ACC112 (cell line): Measurements from ENCODE around the gene PLPP4.

Source experiments
- H2AFZ ChIP-seq: fragments of 200-600 bp; sonication (generic); one replicate; pipeline ENCODE4 v1.6.0; 2017; ENCODE audit warnings: antibody characterized with exemption, low read length; ENCODE audit not compliant: unreplicated experiment
- H3K27ac ChIP-seq: fragments of 200-600 bp; sonication (generic); 2 replicates; pipeline ENCODE4 v1.5.1; 2014; ENCODE audit warnings: low read depth, mild to moderate bottlenecking, antibody characterized with exemption, low read length, moderate library complexity
- H3K27me3 ChIP-seq: fragments of 200-600 bp; sonication (generic); 2 replicates; pipeline ENCODE4 v1.6.1; 2014; ENCODE audit warnings: mild to moderate bottlenecking, antibody characterized with exemption, low read length, moderate library complexity, mixed read lengths; ENCODE audit not compliant: insufficient read depth
- H3K36me3 ChIP-seq: fragments of 200-600 bp; sonication (generic); 2 replicates; pipeline ENCODE4 v1.6.1; 2016; ENCODE audit warnings: mild to moderate bottlenecking, antibody characterized with exemption, low read length, moderate library complexity, mixed read lengths; ENCODE audit not compliant: insufficient read depth
- H3K4me1 ChIP-seq: fragments of 200-600 bp; sonication (generic); one replicate; pipeline ENCODE4 v1.6.1; 2016; ENCODE audit warnings: low read length, mixed read lengths; ENCODE audit not compliant: insufficient read depth, unreplicated experiment, control insufficient read depth
- H3K4me3 ChIP-seq: fragments of 200-600 bp; sonication (generic); 2 replicates; pipeline ENCODE4 v1.5.1; 2014; ENCODE audit warnings: mild to moderate bottlenecking, low read depth, low read length
- H3K79me2 ChIP-seq: fragments of 200-600 bp; sonication (generic); one replicate; pipeline ENCODE4 v1.6.0; 2016; ENCODE audit warnings: low read length; ENCODE audit not compliant: control insufficient read depth, unreplicated experiment, insufficient read depth

PLPP4 gene

GRCh38 chr10:120455606-120456005 lies 1.4 kb upstream of the PLPP4 start:
- no peaks in the 10 kb centered on the region for H3K36me3 ChIP-seq
- peaks cover 12% of the 10 kb centered on the region for H3K27me3 ChIP-seq
- no peak overlapping the region for H2AFZ ChIP-seq
- no peaks in the 10 kb centered on the region for H3K79me2 ChIP-seq
- H3K4me3 ChIP-seq: no peak overlapping the region
- H3K4me1 ChIP-seq: peaks cover 4% of the 10 kb centered on the region
- H3K27ac ChIP-seq: no peak overlapping the region

- peaks cover 4% of the 10 kb centered on the region for H3K4me1 ChIP-seq
- H3K4me3 ChIP-seq: peak overlapping the region; percentile 67
- H3K27me3 ChIP-seq: peaks cover 12% of the 10 kb centered on the region
- H3K79me2 ChIP-seq: no peaks in the 10 kb centered on the region
- H3K27ac ChIP-seq: no peak overlapping the region
- H2AFZ ChIP-seq: no peak overlapping the region
- no peaks in the 10 kb centered on the region for H3K36me3 ChIP-seq
Observed at GRCh38 chr10:120456143-120456625, 843 bp upstream of the PLPP4 start.

GRCh38 chr10:120457431-120458172 lies 575 bp downstream of the PLPP4 start:
- no peaks in the 10 kb centered on the region for H3K36me3 ChIP-seq
- peak overlapping the region; percentile 67 for H3K4me3 ChIP-seq
- H2AFZ ChIP-seq: no peak overlapping the region
- H3K27ac ChIP-seq: no peak overlapping the region
- peaks cover 12% of the 10 kb centered on the region for H3K27me3 ChIP-seq
- no peaks in the 10 kb centered on the region for H3K79me2 ChIP-seq
- peaks cover 7% of the 10 kb centered on the region for H3K4me1 ChIP-seq

GRCh38 chr10:120458432-120458831 lies 1.4 kb downstream of the PLPP4 start:
- H3K79me2 ChIP-seq: no peaks in the 10 kb centered on the region
- H3K27me3 ChIP-seq: peaks cover 12% of the 10 kb centered on the region
- no peak overlapping the region for H3K27ac ChIP-seq
- H3K4me3 ChIP-seq: no peak overlapping the region
- no peaks in the 10 kb centered on the region for H3K36me3 ChIP-seq
- peaks cover 7% of the 10 kb centered on the region for H3K4me1 ChIP-seq
- no peak overlapping the region for H2AFZ ChIP-seq

- Histone ChIP-seq H3K4me3 (no peak overlapping the region), H3K36me3 (no peaks in the 10 kb centered on the region), H3K27ac (no peak overlapping the region), H3K27me3 (peaks cover 12% of the 10 kb centered on the region), H2AFZ (no peak overlapping the region), H3K4me1 (peaks cover 7% of the 10 kb centered on the region), H3K79me2 (no peaks in the 10 kb centered on the region)
Observed at GRCh38 chr10:120459185-120459584, 2.2 kb downstream of the PLPP4 start.

- Histone ChIP-seq H3K79me2 (no peaks in the 10 kb centered on the region), H3K27me3 (peaks cover 12% of the 10 kb centered on the region), H3K36me3 (no peaks in the 10 kb centered on the region), H3K4me1 (peaks cover 7% of the 10 kb centered on the region), H3K4me3 (no peak overlapping the region), H3K27ac (peak overlapping the region; percentile 60; the same call in 1 of the 2 replicates), H2AFZ (no peak overlapping the region)
Observed at GRCh38 chr10:120460186-120460585, 3.2 kb downstream of the PLPP4 start.

- Histone ChIP-seq H3K27ac (peak overlapping the region; percentile 60; the same call in 1 of the 2 replicates), H2AFZ (no peak overlapping the region), H3K27me3 (peaks cover 12% of the 10 kb centered on the region), H3K4me1 (peaks cover 7% of the 10 kb centered on the region), H3K79me2 (no peaks in the 10 kb centered on the region), H3K4me3 (no peak overlapping the region), H3K36me3 (no peaks in the 10 kb centered on the region)
Observed at GRCh38 chr10:120460776-120461175, 3.7 kb downstream of the PLPP4 start.

- H2AFZ ChIP-seq: no peak overlapping the region
- no peak overlapping the region for H3K4me3 ChIP-seq
- no peak overlapping the region for H3K27ac ChIP-seq
- peaks cover 7% of the 10 kb centered on the region for H3K4me1 ChIP-seq
- H3K36me3 ChIP-seq: no peaks in the 10 kb centered on the region
- H3K27me3 ChIP-seq: peaks cover 8% of the 10 kb centered on the region; the same call in 1 of the 2 replicates
- no peaks in the 10 kb centered on the region for H3K79me2 ChIP-seq
Observed at GRCh38 chr10:120462018-120462682, 5.1 kb downstream of the PLPP4 start.

GRCh38 chr10:120465138-120465537 lies 8.1 kb downstream of the PLPP4 start:
- no peak overlapping the region for H3K27ac ChIP-seq
- no peak overlapping the region for H2AFZ ChIP-seq
- H3K4me1 ChIP-seq: peaks cover 7% of the 10 kb centered on the region
- H3K27me3 ChIP-seq: no peaks in the 10 kb centered on the region
- H3K4me3 ChIP-seq: no peak overlapping the region
- H3K36me3 ChIP-seq: no peaks in the 10 kb centered on the region
- H3K79me2 ChIP-seq: no peaks in the 10 kb centered on the region

- Histone ChIP-seq H3K36me3 (no peaks in the 10 kb centered on the region), H3K27ac (no peak overlapping the region), H3K79me2 (no peaks in the 10 kb centered on the region), H3K4me3 (no peak overlapping the region), H3K4me1 (peaks cover 3% of the 10 kb centered on the region), H3K27me3 (no peaks in the 10 kb centered on the region), H2AFZ (no peak overlapping the region)
Observed at GRCh38 chr10:120466006-120466405, 9.0 kb downstream of the PLPP4 start.

GRCh38 chr10:120473593-120473992 lies 16.6 kb downstream of the PLPP4 start:
- H3K79me2 ChIP-seq: no peaks in the 10 kb centered on the region
- no peak overlapping the region for H2AFZ ChIP-seq

More at GRCh38 chr10:120473593-120473992, 16.6 kb downstream of the PLPP4 start:
- Histone ChIP-seq H3K4me3 (no peak overlapping the region), H3K27me3 (no peaks in the 10 kb centered on the region), H3K36me3 (no peaks in the 10 kb centered on the region), H3K27ac (no peak overlapping the region), H3K4me1 (peaks cover 12% of the 10 kb centered on the region)
